MM.1S (cell line): Measurements from ENCODE around the gene NRN1L.

Experiments used
- EZH2 ChIP-seq: fragments of 300-600 bp; sonication (generic); optimal IDR thresholded peaks from 2 replicates; pipeline ENCODE3; 2017; ENCODE audit warnings: low read depth, mild to moderate bottlenecking, antibody characterized with exemption, low read length, mixed read lengths
- TF ChIP-seq, protein P1 (sequence below): fragments of 300-600 bp; sonication (generic); IDR thresholded peaks from 2 replicates; pipeline ENCODE4 v1.5.1; 2016; ENCODE audit warnings: antibody characterized with exemption, low read length, mixed read lengths

DNA sequence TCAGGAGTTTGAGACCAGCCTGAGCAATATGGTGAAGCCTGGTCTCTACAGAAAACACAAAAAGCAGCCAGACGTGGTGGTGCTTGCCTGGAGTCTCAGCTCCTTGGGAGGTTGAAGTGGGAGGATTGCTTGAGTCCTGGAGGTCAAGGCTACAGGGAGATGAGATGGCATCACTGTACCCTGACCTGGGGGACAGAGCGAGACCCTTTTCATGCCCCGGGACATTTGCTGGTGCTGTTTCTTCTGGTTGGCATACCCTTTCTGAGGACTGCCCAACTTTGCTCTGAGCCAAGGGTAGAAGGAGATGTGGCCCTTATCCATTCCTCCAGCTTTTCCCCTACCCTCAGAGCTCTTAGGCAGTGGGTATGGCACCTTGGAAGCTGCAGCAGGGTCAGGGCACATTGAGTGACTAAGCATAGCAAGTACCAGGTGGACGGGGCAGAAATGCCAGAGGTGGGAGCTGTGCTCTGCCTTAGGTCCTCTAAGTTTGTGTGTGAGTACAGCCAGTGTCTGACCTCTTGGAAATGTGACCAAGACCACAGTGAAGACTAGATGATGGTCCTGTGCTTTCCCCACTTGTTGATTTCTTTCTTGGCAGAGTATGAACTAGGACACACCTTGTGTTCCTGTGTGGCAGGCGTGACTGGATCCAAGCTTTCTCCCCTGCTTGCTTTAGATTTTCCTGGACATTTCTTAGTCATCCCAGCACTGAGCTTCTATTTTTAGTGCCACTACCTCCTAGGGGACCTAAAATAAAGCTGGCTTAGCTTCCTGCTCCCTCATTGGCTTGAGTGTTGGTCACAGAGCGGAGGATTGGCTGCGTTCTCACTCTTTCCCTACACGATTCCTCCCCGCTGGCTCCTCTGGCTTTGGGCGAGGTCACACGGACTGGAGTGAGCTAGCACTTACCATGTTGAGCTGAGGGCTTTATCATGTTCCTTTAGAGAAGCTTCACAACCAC is 21.8 kb upstream of the NRN1L start:
- TF ChIP-seq, protein P1, sequence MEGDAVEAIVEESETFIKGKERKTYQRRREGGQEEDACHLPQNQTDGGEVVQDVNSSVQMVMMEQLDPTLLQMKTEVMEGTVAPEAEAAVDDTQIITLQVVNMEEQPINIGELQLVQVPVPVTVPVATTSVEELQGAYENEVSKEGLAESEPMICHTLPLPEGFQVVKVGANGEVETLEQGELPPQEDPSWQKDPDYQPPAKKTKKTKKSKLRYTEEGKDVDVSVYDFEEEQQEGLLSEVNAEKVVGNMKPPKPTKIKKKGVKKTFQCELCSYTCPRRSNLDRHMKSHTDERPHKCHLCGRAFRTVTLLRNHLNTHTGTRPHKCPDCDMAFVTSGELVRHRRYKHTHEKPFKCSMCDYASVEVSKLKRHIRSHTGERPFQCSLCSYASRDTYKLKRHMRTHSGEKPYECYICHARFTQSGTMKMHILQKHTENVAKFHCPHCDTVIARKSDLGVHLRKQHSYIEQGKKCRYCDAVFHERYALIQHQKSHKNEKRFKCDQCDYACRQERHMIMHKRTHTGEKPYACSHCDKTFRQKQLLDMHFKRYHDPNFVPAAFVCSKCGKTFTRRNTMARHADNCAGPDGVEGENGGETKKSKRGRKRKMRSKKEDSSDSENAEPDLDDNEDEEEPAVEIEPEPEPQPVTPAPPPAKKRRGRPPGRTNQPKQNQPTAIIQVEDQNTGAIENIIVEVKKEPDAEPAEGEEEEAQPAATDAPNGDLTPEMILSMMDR = no peak
- TF ChIP-seq EZH2 = no peak
